WTC11 (cell line): Measurements from ENCODE around the gene DOHH. TPM values are rescaled to one million over a fixed set of nuclear protein-coding genes. Genes with fewer than 3 reads are reported as not detected.

Source experiments
- ATAC-seq: fragments of 200-7000 bp; cut with Tn5 transposase; 2 replicates; pipeline ENCODE4 v1.10.0; 2021; ENCODE audit warnings: mild to moderate bottlenecking, moderate library complexity
- CTCF ChIA-PET: fragments of 300-600 bp; sonication (Branson Sonifier 250); formaldehyde crosslinking; loops from one replicate; lab custom pipeline; 2021; ENCODE audit warnings: antibody characterized with exemption; lab: Charles Lee
- POLR2A ChIA-PET: fragments of 350-600 bp; sonication (Branson Sonifier 250); formaldehyde crosslinking; loops from one replicate; lab custom pipeline; 2021; ENCODE audit warnings: antibody characterized with exemption; lab: Charles Lee
- DNase-seq: peaks from one replicate; pipeline ENCODE4 v3.0.0; 2021; ENCODE audit warnings: low spot score
- H3K27ac Mint-ChIP-seq: 2 replicates; pipeline ENCODE4 v1.8.0; 2021; ENCODE audit warnings: mixed read lengths
- H3K27me3 Mint-ChIP-seq: 2 replicates; pipeline ENCODE4 v1.8.0; 2021; ENCODE audit warnings: low read depth, mild to moderate bottlenecking, moderate library complexity, mixed read lengths
- H3K36me3 Mint-ChIP-seq: 2 replicates; pipeline ENCODE4 v1.8.0; 2021; ENCODE audit warnings: mixed read lengths
- H3K4me1 Mint-ChIP-seq: 2 replicates; pipeline ENCODE4 v1.8.0; 2022; ENCODE audit warnings: mixed read lengths
- H3K4me3 Mint-ChIP-seq: 2 replicates; pipeline ENCODE4 v1.8.0; 2021; ENCODE audit warnings: mild to moderate bottlenecking, moderate library complexity, mixed read lengths
- H3K9me3 Mint-ChIP-seq: 2 replicates; pipeline ENCODE4 v1.8.0; 2021; ENCODE audit warnings: mixed read lengths
- AR ChIP-seq: fragments of 250-450 bp; sonication (Bioruptor Pico); IDR thresholded peaks from 2 replicates; pipeline ENCODE4 v1.9.0; 2021; ENCODE audit warnings: mild to moderate bottlenecking
- ATF1 ChIP-seq: sonication (generic); formaldehyde crosslinking; IDR thresholded peaks from 2 replicates; pipeline ENCODE4 v1.8.1; 2023; ENCODE audit warnings: mild to moderate bottlenecking, moderate library complexity, missing genetic modification reagents
- CREM ChIP-seq: sonication (generic); formaldehyde crosslinking; IDR thresholded peaks from 2 replicates; pipeline ENCODE4 v1.8.1; 2022; ENCODE audit warnings: mild to moderate bottlenecking, missing genetic modification reagents, moderate library complexity
- E2F1 ChIP-seq: sonication (generic); formaldehyde crosslinking; IDR thresholded peaks from 2 replicates; pipeline ENCODE4 v1.8.0; 2022; ENCODE audit warnings: mild to moderate bottlenecking, missing genetic modification reagents
- FOXP4 ChIP-seq: sonication (generic); formaldehyde crosslinking; IDR thresholded peaks from 2 replicates; pipeline ENCODE4 v1.8.0; 2022; ENCODE audit warnings: mild to moderate bottlenecking, missing genetic modification reagents
- GTF2I ChIP-seq: fragments of 250-450 bp; sonication (Bioruptor Pico); conservative IDR thresholded peaks from 2 replicates; pipeline ENCODE4 v1.4.0; 2021; ENCODE audit warnings: mild to moderate bottlenecking
- HMGA2 ChIP-seq: fragments of 250-450 bp; sonication (Bioruptor Pico); IDR thresholded peaks from 2 replicates; pipeline ENCODE4 v1.4.0; 2021; ENCODE audit warnings: mild to moderate bottlenecking, moderate library complexity
- MYBL2 ChIP-seq: sonication (generic); formaldehyde crosslinking; IDR thresholded peaks from 2 replicates; pipeline ENCODE4 v1.8.1; 2023; ENCODE audit warnings: mild to moderate bottlenecking, moderate library complexity, missing genetic modification reagents
- PREB ChIP-seq: sonication (generic); formaldehyde crosslinking; IDR thresholded peaks from 2 replicates; pipeline ENCODE4 v1.8.1; 2022; ENCODE audit warnings: mild to moderate bottlenecking, missing genetic modification reagents, moderate library complexity, borderline replicate concordance
- RELA ChIP-seq: sonication (generic); formaldehyde crosslinking; IDR thresholded peaks from 2 replicates; pipeline ENCODE4 v1.8.1; 2022; ENCODE audit warnings: missing genetic modification reagents, mild to moderate bottlenecking, borderline replicate concordance
- RORB ChIP-seq: fragments of 250-450 bp; sonication (Bioruptor Pico); IDR thresholded peaks from 2 replicates; pipeline ENCODE4 v1.9.0; 2021; ENCODE audit warnings: mild to moderate bottlenecking
- TP53 ChIP-seq: sonication (generic); formaldehyde crosslinking; IDR thresholded peaks from 2 replicates; pipeline ENCODE4 v1.8.1; 2023; ENCODE audit warnings: mild to moderate bottlenecking, missing genetic modification reagents
- USF1 ChIP-seq: sonication (generic); formaldehyde crosslinking; IDR thresholded peaks from 2 replicates; pipeline ENCODE4 v1.8.0; 2022; ENCODE audit warnings: mild to moderate bottlenecking, missing genetic modification reagents
- ZNF232 ChIP-seq: sonication (generic); formaldehyde crosslinking; IDR thresholded peaks from 2 replicates; pipeline ENCODE4 v1.8.0; 2022; ENCODE audit warnings: mild to moderate bottlenecking, missing genetic modification reagents
- ZNF423 ChIP-seq: fragments of 250-450 bp; sonication (Bioruptor Pico); IDR thresholded peaks from 2 replicates; pipeline ENCODE4 v2.1.2; 2022; ENCODE audit warnings: mild to moderate bottlenecking, moderate library complexity
- ZSCAN18 ChIP-seq: fragments of 250-450 bp; sonication (Bioruptor Pico); IDR thresholded peaks from 2 replicates; pipeline ENCODE4 v2.1.2; 2022; ENCODE audit warnings: mild to moderate bottlenecking, moderate library complexity
- total RNA-seq: library from RNA; stranded (reverse); gene quantifications from 3 replicates; pipeline ENCODE4 v1.2.3, GENCODE V29; 2021

The DOHH gene
- total RNA-seq, 1 experiment from 2014 or later = 22.2 TPM

- TF ChIP-seq RELA (CRISPR knock-in tag) (no peak), E2F1 (CRISPR knock-in tag) (no peak), MYBL2 (CRISPR knock-in tag) (no peak), ATF1 (no peak)
Measured at GRCh38 chr19:3492919-3493318, 7.6 kb downstream of the DOHH start (continued).

- DNase-seq (no peak), ATAC-seq (no peak)
- H3K4me1 Mint-ChIP-seq = no peaks in the 10 kb centered on the region
- no peak overlapping the region for H3K4me3 Mint-ChIP-seq
- no peak overlapping the region for H3K27ac Mint-ChIP-seq
- H3K27me3 Mint-ChIP-seq = no peaks in the 10 kb centered on the region
- ChIA-PET POLR2A (no interaction called here), CTCF (interaction anchor here (1.4 kb wide), 1 partner anchor 11 kb away, joined by 3 read pairs; no protein-coding TSS in a partner anchor)
- no peak for TF ChIP-seq TP53
- no peak for TF ChIP-seq MYBL2 (CRISPR knock-in tag)
- TF ChIP-seq GTF2I (CRISPR knock-in tag) = no peak
- TF ChIP-seq CREM = no peak
- TF ChIP-seq AR (CRISPR knock-in tag) = no peak
- TF ChIP-seq ZNF423 (CRISPR knock-in tag) = no peak
- no peak for TF ChIP-seq RORB
- TF ChIP-seq ZNF232 = no peak
- TF ChIP-seq HMGA2 (CRISPR knock-in tag) = no peak
- TF ChIP-seq USF1 (CRISPR knock-in tag) = no peak
- no peak for TF ChIP-seq ZSCAN18 (CRISPR knock-in tag)
- TF ChIP-seq PREB = no peak
- no peak for TF ChIP-seq FOXP4 (CRISPR knock-in tag)
- no peaks in the 10 kb centered on the region for H3K9me3 Mint-ChIP-seq
- peaks cover 22% of the 10 kb centered on the region for H3K36me3 Mint-ChIP-seq
Measured at GRCh38 chr19:3492131-3492839, 8.2 kb downstream of the DOHH start.
